Peyer's patch (tissue), 4 donors: ENCODE data around the gene TMOD1.

Source experiments
- CTCF ChIP-seq, 6 experiments: fragments of 450-650 bp in 4 of 6; fragments of 200-600 bp in 2 of 6; sonication (generic) in 1 of 6; IDR thresholded peaks; one replicate each; pipeline ENCODE4 v1.5.1; 2017 to 2019; ENCODE audit warnings: antibody characterized with exemption in 6 of 6, mild to moderate bottlenecking in 3 of 6, moderate library complexity in 1 of 6
- POLR2A ChIP-seq, 2 donors: fragments of 450-650 bp; IDR thresholded peaks; one replicate each; pipeline ENCODE4 v1.5.1; 2017; ENCODE audit warnings: antibody characterized with exemption in 2 of 2, mild to moderate bottlenecking in 2 of 2, moderate library complexity in 2 of 2

- TF ChIP-seq CTCF (IDR thresholded peaks at IDR 0.05): peak in 4 of 6 experiments; percentile 51 to 89 (median 84)
- TF ChIP-seq POLR2A (IDR thresholded peaks at IDR 0.05): peak in 1 of 2 donors; percentile 19
Observed at GRCh38 chr9:97468658-97469448, 32.6 kb upstream of the TMOD1 start.
